Measurements from ENCODE around the gene G3BP2. TPM values are rescaled to one million over a fixed set of nuclear protein-coding genes. Genes with fewer than 3 reads are reported as not detected.

The G3BP2 gene
- total and polyA plus RNA-seq, 2 of the 8 experiments (the other 6 are each of a cell fraction or from before 2014, with no cell fraction given), result 83.7 to 378 TPM

- TF ChIP-seq, protein P1, sequence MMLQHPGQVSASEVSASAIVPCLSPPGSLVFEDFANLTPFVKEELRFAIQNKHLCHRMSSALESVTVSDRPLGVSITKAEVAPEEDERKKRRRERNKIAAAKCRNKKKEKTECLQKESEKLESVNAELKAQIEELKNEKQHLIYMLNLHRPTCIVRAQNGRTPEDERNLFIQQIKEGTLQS (IDR thresholded peaks at IDR 0.05; ENCODE audit: insufficient read depth, low read depth, low read length), result no peak
- TF ChIP-seq TEAD4 (IDR thresholded peaks at IDR 0.05; ENCODE audit: low read depth, low read length), result no peak
- TF ChIP-seq SP2 (IDR thresholded peaks at IDR 0.05; ENCODE audit: low read length), result no peak
These were observed 667 bp downstream of the G3BP2 start (continued) for GRCh38 chr4:75672461-75673026.
